ENCODE measurements around the gene SCML2. TPM values are rescaled to one million over a fixed set of nuclear protein-coding genes. Genes with fewer than 3 reads are reported as not detected.
A peak's percentile ranks its signal among the peaks of the same experiment; 100 is the strongest.
"Not testable (repeated sequence)": the region's sequence is repeated elsewhere in the genome, so short reads cannot be mapped to it uniquely, and the experiment has no call there.

SCML2 gene
- polyA plus RNA-seq (ENCODE audit: insufficient read length in 3 of 3): 10 to 100 TPM in 1 of 3 donors, 1 to 10 TPM in 2; 8.7 to 11.2 (median 9.7) TPM
- long read RNA-seq, donor 1: 0 reads
- long read RNA-seq, donor 2: 0 reads
- long read RNA-seq, donor 3: 0 reads
- long read RNA-seq, donor 4: 0 reads
- long read RNA-seq, donor 5, full-length matches to known transcripts: 1 of 1 reads
- long read RNA-seq, donor 5, partial matches to known transcripts: 0 of 1 reads
- long read RNA-seq, donor 5, other reads (novel, unspliced or antisense): 0 of 1 reads
- long read RNA-seq, donor 6, full-length matches to known transcripts: 1 of 23 reads
- long read RNA-seq, donor 6, partial matches to known transcripts: 22 of 23 reads
- long read RNA-seq, donor 6, other reads (novel, unspliced or antisense): 0 of 23 reads
- long read RNA-seq, donor 7, full-length matches to known transcripts: 1 of 1 reads
- long read RNA-seq, donor 7, partial matches to known transcripts: 0 of 1 reads
- long read RNA-seq, donor 7, other reads (novel, unspliced or antisense): 0 of 1 reads
- long read RNA-seq, donor 8, full-length matches to known transcripts: 3 of 3 reads
- long read RNA-seq, donor 8, partial matches to known transcripts: 0 of 3 reads
- long read RNA-seq, donor 8, other reads (novel, unspliced or antisense): 0 of 3 reads
- long read RNA-seq, donor 9: 0 reads
- long read RNA-seq, donor 10: 0 reads
- long read RNA-seq, donor 11: 0 reads
- long read RNA-seq, donor 12: 0 reads
- long read RNA-seq, donor 13, partial matches to known transcripts: 8 of 8 reads
- long read RNA-seq, donor 13, other reads (novel, unspliced or antisense): 0 of 8 reads
- long read RNA-seq, donor 14: 0 reads
- long read RNA-seq, donor 15: 0 reads
- long read RNA-seq, donor 16, full-length matches to known transcripts: 2 of 2 reads
- long read RNA-seq, donor 16, partial matches to known transcripts: 0 of 2 reads
- long read RNA-seq, donor 16, other reads (novel, unspliced or antisense): 0 of 2 reads

DNA sequence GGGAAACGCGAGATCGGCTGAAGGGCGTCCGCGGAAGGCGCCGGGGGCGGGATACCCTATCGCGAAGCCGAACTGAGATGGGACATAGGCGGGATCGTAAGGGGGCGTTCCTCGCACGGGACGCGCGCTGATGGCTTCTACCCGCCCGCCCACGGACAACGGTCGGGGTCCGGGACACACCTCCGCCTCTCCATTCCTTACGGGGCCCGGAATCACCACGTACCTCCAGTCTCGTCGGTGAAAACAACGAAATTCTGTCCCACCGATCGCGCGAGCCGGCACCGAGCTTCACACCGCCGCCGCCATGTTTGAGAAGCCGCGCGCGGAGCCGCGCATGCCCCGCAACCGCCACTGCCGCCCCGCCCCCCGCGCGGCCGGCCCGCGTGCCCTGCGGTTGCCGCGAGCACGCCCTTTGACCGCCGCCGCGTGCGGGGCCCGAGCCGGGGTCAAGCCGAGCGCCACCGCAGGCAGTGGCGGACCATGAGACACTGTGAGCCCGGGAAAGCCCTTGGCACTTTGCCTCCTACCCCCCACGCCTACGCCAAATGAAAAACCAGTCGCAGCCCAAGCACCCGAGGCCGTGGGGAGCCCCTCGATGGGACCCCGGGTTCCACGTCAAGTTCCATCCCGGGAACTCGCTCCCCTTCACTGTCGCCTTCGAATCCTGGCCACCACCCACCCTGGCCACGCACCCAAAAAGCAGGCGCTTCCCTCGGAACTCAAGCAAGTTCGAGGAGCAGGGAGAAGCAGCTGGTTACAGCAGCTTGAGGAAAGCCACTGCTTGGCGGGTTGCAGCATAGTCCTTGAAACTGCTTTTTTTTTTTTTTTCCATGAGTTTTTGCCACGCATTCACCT lies at the start of gene SCML2:
Gene SCML2 (minus strand): TSS at position 320 of the 855 bp plus-strand sequence. CDS start 20,617 bp downstream, outside the sequence.
- DNase-seq (ENCODE audit: extremely low read depth in 1 of 11, low read depth in 9 of 11, low spot score in 4 of 11): peak in 7 of 11 donors; percentile 15 to 56 (median 25)

DNA sequence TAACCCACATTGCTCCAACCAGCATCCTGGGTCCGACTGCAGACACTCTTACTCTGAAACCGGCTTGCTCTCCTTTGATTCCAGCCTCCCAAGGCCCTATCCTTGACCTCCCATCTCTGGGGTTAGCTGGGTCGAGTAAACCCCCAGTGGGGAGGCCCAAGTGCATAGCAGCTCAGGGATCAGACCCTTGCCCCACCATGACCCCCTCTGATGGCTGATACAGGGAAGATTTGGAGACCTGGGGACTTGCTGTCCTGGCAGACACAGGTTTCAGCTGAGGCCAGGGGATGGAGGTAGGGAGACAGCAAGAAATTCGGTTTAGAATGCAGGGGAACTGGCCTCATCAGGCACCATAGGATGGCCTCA lies 47.3 kb upstream of the SCML2 start:
- DNase-seq (ENCODE audit: extremely low read depth in 1 of 11, low read depth in 9 of 11, low spot score in 4 of 11): no peak

- no peak for DNase-seq (ENCODE audit: extremely low read depth in 1 of 11, low read depth in 9 of 11, low spot score in 4 of 11)
Observed at GRCh38 chrX:18394477-18394876, 40.0 kb upstream of the SCML2 start.

GRCh38 chrX:18390941-18391538 lies 36.6 kb upstream of the SCML2 start:
- peak in 7 of 11 donors; percentile 23 to 45 (median 26) for DNase-seq (ENCODE audit: extremely low read depth in 1 of 11, low read depth in 9 of 11, low spot score in 4 of 11)

GRCh38 chrX:18389966-18390365 lies 35.5 kb upstream of the SCML2 start:
- DNase-seq (ENCODE audit: extremely low read depth in 1 of 11, low read depth in 9 of 11, low spot score in 4 of 11): no peak

GRCh38 chrX:18377796-18378195 lies 23.3 kb upstream of the SCML2 start:
- peak in 3 of 11 donors; percentile 2 to 13 (median 9) for DNase-seq (ENCODE audit: extremely low read depth in 1 of 11, low read depth in 9 of 11, low spot score in 4 of 11)

GRCh38 chrX:18375131-18375805 lies 20.8 kb upstream of the SCML2 start:
- not testable (repeated sequence) for DNase-seq (ENCODE audit: extremely low read depth in 1 of 11, low read depth in 9 of 11, low spot score in 4 of 11)

DNA sequence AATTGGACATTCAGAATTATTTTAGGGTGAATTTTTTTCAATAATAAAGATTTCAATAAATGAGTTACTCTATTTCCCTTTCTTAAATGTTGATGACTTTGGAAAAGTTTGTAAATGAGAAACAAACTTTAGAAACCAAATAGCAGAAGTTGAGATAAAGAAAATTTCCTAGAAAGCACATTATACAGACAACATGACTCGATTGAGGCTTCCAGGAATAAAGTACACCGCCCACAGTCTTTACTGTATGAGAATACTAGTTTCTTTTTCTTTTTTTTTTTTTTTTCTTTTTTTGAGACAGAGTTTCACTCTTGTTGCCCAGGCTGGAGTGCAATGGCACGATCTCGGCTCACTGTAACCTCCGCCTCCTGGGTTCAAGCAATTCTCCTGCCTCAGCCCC lies 14.6 kb upstream of the SCML2 start:
- not testable (repeated sequence) for DNase-seq (ENCODE audit: extremely low read depth in 1 of 11, low read depth in 9 of 11, low spot score in 4 of 11)

DNA sequence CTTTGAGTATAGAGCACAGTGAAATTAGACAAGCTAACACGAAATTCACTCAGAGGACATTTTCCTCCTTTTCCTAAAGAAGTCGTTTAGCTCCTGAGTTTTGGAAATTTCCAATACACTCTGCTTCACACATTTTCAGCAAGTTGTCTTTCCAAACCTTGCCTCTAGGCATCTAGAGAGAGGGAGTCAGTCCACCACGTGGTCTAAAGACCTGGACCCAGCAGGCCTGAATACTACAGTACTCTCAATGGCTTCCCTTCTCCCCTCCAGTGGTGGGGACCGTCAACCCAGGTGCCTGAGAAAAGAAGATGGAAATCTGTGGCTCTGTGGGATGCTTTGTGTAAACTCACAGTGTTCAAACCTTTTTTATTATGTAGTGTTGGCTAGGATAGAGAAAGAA lies 13.9 kb upstream of the SCML2 start:
- no peak for DNase-seq (ENCODE audit: extremely low read depth in 1 of 11, low read depth in 9 of 11, low spot score in 4 of 11)

GRCh38 chrX:18360867-18361266 lies 6.4 kb upstream of the SCML2 start:
- DNase-seq (ENCODE audit: extremely low read depth in 1 of 11, low read depth in 9 of 11, low spot score in 4 of 11): no peak

- DNase-seq (ENCODE audit: extremely low read depth in 1 of 11, low read depth in 9 of 11, low spot score in 4 of 11): peak in 6 of 11 donors; percentile 2 to 29 (median 12)
Observed at GRCh38 chrX:18353931-18354368, 538 bp downstream of the SCML2 start.

DNA sequence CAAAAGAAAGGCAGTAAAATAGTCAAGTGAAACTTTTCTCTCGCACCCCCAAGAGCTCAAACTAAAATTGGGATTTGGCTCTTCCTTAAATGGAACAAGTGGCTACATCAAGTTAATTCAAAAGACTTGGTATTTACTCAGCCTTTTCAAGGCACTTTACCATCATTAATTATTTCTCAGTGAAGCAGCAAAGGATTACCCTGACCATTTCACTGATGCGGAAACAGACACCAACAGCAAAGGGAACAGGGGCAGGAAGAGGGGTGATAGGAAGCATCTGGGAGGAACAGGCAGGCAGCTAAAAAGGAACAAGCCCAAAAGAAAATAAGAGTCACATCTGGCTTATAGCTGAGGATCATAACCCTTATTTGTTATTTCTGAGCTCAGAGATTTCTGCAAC lies 2.7 kb downstream of the SCML2 start:
- peak in 4 of 11 donors; percentile 2 to 9 (median 8) for DNase-seq (ENCODE audit: extremely low read depth in 1 of 11, low read depth in 9 of 11, low spot score in 4 of 11)

DNA sequence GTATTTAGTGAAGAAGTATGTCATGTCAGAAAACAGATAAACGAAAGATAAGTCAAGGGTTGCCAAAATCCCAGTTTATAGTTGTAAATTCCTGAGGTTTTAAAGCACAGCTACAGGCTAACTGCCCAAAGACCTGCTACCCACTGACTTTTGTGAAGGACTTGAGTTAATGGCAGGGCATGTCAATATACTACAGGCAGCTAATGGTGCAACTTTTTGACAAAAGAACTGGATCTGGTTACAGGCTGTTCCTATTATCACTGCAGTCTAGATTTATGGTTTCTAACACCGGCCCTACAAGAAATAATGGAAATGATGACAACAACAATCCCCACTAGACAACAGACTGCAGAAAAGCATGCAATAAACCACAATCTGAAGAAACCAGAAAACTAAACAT lies 6.4 kb downstream of the SCML2 start:
- no peak for DNase-seq (ENCODE audit: extremely low read depth in 1 of 11, low read depth in 9 of 11, low spot score in 4 of 11)

DNA sequence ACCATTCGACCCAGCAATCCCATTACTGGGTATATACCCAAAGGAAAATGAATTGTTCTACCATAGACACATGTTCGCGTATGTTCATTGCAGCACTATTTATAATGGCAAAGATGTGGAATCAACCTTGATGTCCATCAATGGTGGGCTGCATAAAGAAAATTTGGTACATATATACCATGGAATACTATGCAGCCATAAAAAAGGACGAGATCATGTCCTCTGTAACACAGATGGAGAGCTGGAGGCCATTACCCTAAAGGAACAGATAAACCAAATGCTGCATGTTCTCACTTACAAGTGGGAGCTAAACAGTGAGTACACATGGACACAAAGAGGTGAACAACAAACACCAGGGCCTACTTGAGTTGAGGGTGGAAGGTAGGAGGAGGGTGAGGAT lies 45.1 kb downstream of the SCML2 start:
- DNase-seq (ENCODE audit: extremely low read depth in 1 of 11, low read depth in 9 of 11, low spot score in 4 of 11): no peak

- DNase-seq (ENCODE audit: extremely low read depth in 1 of 11, low read depth in 9 of 11, low spot score in 4 of 11): no peak
Observed at GRCh38 chrX:18297251-18297650, 57.2 kb downstream of the SCML2 start.

GRCh38 chrX:18294893-18295292 lies 59.6 kb downstream of the SCML2 start:
- no peak for DNase-seq (ENCODE audit: extremely low read depth in 1 of 11, low read depth in 9 of 11, low spot score in 4 of 11)

- peak in 2 of 11 donors; percentile 7 to 8 for DNase-seq (ENCODE audit: extremely low read depth in 1 of 11, low read depth in 9 of 11, low spot score in 4 of 11)
Observed at GRCh38 chrX:18291006-18291545, 63.4 kb downstream of the SCML2 start.

GRCh38 chrX:18290200-18290599 lies 64.3 kb downstream of the SCML2 start:
- no peak for DNase-seq (ENCODE audit: extremely low read depth in 1 of 11, low read depth in 9 of 11, low spot score in 4 of 11)
